Esophagus muscularis mucosa (tissue), 4 donors: Measurements from ENCODE around the gene FBXW8. TPM values are rescaled to one million over a fixed set of nuclear protein-coding genes. Genes with fewer than 3 reads are reported as not detected.

ENCODE experiments used
- DNase-seq: peaks from one replicate; pipeline ENCODE4 v3.0.0-alpha.2; 2017; ENCODE audit errors: extremely low spot score
- H3K27ac ChIP-seq, 4 donors: fragments of 200-600 bp; sonication (generic); replicated peaks in 1 of 4; 1 replicate in 3 of 4; 2 replicates in 1 of 4; pipeline ENCODE4 v1.5.1; 2016 to 2019; ENCODE audit warnings: mild to moderate bottlenecking in 1 of 4
- H3K27me3 ChIP-seq, 4 donors: fragments of 200-600 bp; sonication (generic); one replicate each; pipeline versions ENCODE4 v1.5.1 to v1.6.0; 2016 to 2019
- H3K36me3 ChIP-seq, 4 donors: fragments of 200-600 bp; sonication (generic); one replicate each; pipeline ENCODE4 v1.5.1; 2016 to 2019
- H3K4me1 ChIP-seq, 4 donors: fragments of 200-600 bp; sonication (generic); one replicate each; pipeline ENCODE4 v1.5.1; 2016 to 2019
- H3K4me3 ChIP-seq, 4 donors: fragments of 200-600 bp; sonication (generic); 1 replicate in 2 of 4; 2 replicates in 2 of 4; pipeline ENCODE4 v1.5.1; 2016 to 2019; ENCODE audit warnings: mild to moderate bottlenecking in 4 of 4, moderate library complexity in 1 of 4
- H3K9me3 ChIP-seq, 4 donors: fragments of 200-600 bp; sonication (generic); 1 replicate in 3 of 4; 2 replicates in 1 of 4; pipeline ENCODE4 v1.5.1; 2016 to 2019
- EP300 ChIP-seq: sonication (generic); formaldehyde crosslinking; IDR thresholded peaks from one replicate; pipeline ENCODE4 v1.6.1; 2017; ENCODE audit warnings: antibody characterized with exemption
- POLR2A ChIP-seq: fragments of 450-650 bp; IDR thresholded peaks from one replicate; pipeline ENCODE4 v1.6.1; 2017; ENCODE audit warnings: antibody characterized with exemption, moderate library complexity, mild to moderate bottlenecking, low read depth
- POLR2AphosphoS5 ChIP-seq, 2 donors: sonication (generic); formaldehyde crosslinking; IDR thresholded peaks; one replicate each; pipeline ENCODE4 v1.6.1; 2017; ENCODE audit warnings: antibody characterized with exemption in 2 of 2
- WGBS: methylation state at CpG from one replicate; pipeline ENCODE4 v1.1.5; 2018; 5-methylcytosine and 5-hydroxymethylcytosine counted together
- intact Hi-C: fragments of 100-400 bp; cut with DNase I; formaldehyde crosslinking; loops from one replicate; pipeline ENCODE4 v1.15.1; 2023
- total RNA-seq, 4 donors: library from RNA; depleted of rRNA; stranded (reverse); fragments of >200 nt; gene quantifications; one replicate each; pipeline versions ENCODE4 v1.1.0 to v1.2.1, GENCODE V29; 2016
- TF ChIP-seq, protein P1 (sequence below), 3 experiments: fragments of 200-600 bp in 2 of 3; fragments of 450-650 bp in 1 of 3; sonication (generic) in 2 of 3; IDR thresholded peaks; one replicate each; pipeline ENCODE4 v1.5.1; 2017 to 2019; ENCODE audit warnings: antibody characterized with exemption in 3 of 3, mild to moderate bottlenecking in 2 of 3, moderate library complexity in 1 of 3

The FBXW8 gene
- total RNA-seq, 4 donors from 2014 or later, result 11.9 to 13.9 (median 13.3) TPM

DNA sequence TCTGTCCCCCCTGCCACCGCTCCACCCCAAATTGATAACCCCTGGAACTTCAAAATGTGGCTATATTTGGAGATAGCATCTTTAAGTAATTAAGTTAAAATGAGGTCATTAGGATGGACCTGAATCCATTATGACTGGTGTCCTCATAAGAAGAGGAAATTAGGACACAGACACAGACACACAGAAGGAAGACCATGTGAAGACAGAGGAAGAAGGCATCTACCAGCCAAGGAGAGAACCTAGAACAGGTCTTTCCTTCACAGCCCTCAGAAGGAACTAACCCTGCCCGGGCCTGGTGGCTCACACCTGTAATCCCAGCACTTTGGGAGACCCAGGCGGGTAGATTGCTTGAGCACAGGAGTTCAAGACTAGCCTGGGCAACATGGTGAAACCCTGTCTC, 25.9 kb upstream of the FBXW8 start:
- peaks cover 14 to 27% (median 26%) of the 10 kb centered on the region in 4 donors for H3K4me1 ChIP-seq
- TF ChIP-seq, protein P1, sequence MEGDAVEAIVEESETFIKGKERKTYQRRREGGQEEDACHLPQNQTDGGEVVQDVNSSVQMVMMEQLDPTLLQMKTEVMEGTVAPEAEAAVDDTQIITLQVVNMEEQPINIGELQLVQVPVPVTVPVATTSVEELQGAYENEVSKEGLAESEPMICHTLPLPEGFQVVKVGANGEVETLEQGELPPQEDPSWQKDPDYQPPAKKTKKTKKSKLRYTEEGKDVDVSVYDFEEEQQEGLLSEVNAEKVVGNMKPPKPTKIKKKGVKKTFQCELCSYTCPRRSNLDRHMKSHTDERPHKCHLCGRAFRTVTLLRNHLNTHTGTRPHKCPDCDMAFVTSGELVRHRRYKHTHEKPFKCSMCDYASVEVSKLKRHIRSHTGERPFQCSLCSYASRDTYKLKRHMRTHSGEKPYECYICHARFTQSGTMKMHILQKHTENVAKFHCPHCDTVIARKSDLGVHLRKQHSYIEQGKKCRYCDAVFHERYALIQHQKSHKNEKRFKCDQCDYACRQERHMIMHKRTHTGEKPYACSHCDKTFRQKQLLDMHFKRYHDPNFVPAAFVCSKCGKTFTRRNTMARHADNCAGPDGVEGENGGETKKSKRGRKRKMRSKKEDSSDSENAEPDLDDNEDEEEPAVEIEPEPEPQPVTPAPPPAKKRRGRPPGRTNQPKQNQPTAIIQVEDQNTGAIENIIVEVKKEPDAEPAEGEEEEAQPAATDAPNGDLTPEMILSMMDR (IDR thresholded peaks at IDR 0.05), result no peak
- TF ChIP-seq EP300, result no peak
- no peak for TF ChIP-seq POLR2A
- no peak for TF ChIP-seq POLR2AphosphoS5 (IDR thresholded peaks at IDR 0.05)
- H3K27ac ChIP-seq, result no peak overlapping the region
- no peak for DNase-seq
- no peaks in the 10 kb centered on the region for H3K9me3 ChIP-seq
- peaks cover 6 to 73% (median 25%) of the 10 kb centered on the region in 4 donors for H3K27me3 ChIP-seq
- no peaks in the 10 kb centered on the region for H3K36me3 ChIP-seq
- no peak overlapping the region for H3K4me3 ChIP-seq
- intact Hi-C loops, result no loop called here
- 100% methylated on average over 1 of the region's 3 CpGs for WGBS

DNA sequence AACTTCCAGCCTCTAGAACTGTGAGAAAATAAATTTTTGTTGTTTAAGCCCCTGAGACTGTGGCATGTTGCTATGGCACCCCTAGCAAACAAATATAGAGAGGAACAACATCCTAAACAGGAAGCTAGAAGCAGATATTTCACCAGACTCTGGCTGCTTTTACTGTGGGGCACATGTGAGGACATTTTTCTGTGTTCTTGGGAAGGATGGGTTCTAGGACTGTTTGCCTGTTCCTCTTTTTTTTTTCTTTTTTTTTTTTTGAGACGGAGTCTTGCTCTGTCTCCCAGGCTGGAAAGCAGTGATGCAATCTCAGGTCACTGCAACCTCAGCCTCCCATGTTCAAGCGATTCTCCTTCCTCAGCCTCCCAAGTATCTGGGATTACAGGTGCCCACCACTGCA, 25.3 kb upstream of the FBXW8 start:
- WGBS, result 69% methylated on average over 2 of the region's 2 CpGs
- Histone ChIP-seq H3K4me1 (peaks cover 9 to 21% (median 19%) of the 10 kb centered on the region in 4 donors), H3K36me3 (no peaks in the 10 kb centered on the region), H3K4me3 (no peak overlapping the region), H3K27ac (no peak overlapping the region), H3K27me3 (peaks cover 6 to 66% (median 19%) of the 10 kb centered on the region in 4 donors), H3K9me3 (peaks cover 0 to 4% (median 0%) of the 10 kb centered on the region in 4 donors)
- TF ChIP-seq, protein P1 (IDR thresholded peaks at IDR 0.05), result no peak
- TF ChIP-seq EP300, result no peak
- DNase-seq, result no peak
- intact Hi-C loops, result no loop called here

DNA sequence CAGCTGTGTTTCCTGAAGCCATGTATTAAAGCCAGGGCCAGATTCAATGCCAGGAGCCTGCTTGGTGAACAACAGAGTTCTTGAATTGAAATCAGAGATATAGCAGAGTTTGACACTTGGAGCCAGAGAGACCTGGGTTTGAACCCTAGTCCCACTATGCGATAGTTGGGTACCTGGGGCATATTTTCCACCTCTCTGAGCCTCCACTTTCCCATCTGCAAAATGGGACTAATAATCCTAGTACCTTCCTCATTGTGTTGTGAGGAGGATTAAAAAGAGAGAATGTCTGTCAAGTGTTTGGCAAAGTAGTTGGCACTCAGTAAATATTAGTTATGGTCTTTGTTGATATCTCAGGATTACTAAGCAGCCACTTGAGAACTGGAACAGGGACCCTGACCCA, 23.5 kb upstream of the FBXW8 start:
- no peak overlapping the region for H3K4me3 ChIP-seq
- 85% methylated on average over 1 of the region's 1 CpG for WGBS
- DNase-seq, result no peak
- no peak overlapping the region for H3K27ac ChIP-seq
- TF ChIP-seq, protein P1 (IDR thresholded peaks at IDR 0.05), result no peak
- TF ChIP-seq EP300 (no peak), POLR2AphosphoS5 (IDR thresholded peaks at IDR 0.05) (no peak), POLR2A (no peak)
- H3K4me1 ChIP-seq, result peaks cover 0 to 4% (median 3%) of the 10 kb centered on the region in 4 donors
- H3K9me3 ChIP-seq, result peaks cover 0 to 5% (median 0%) of the 10 kb centered on the region in 4 donors
- no peaks in the 10 kb centered on the region for H3K36me3 ChIP-seq
- H3K27me3 ChIP-seq, result peaks cover 0 to 49% (median 8%) of the 10 kb centered on the region in 4 donors
- intact Hi-C loops, result no loop called here

DNA sequence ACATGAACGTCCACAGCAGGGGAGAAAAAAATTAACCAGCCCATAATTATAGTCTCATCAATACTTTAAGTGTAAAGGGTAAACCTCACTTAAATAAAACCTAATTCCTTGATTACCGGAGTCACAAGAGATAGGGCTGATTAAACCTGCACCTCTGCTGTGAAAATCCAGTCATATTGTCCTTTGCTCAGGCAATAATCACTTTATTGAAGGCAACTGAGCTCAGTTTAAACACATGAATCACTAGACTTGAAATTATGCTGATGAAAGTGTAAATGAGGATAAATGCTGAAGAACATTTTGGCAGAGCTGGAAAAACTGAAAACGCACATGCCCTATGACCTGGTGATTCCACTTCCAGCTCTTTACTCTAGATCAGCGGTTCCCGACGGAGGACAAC, 22.9 kb upstream of the FBXW8 start:
- intact Hi-C loops, result no loop called here

More for the DNA sequence above, 22.9 kb upstream of the FBXW8 start:
- TF ChIP-seq, protein P1 (IDR thresholded peaks at IDR 0.05), result no peak
- no peak for TF ChIP-seq POLR2AphosphoS5 (IDR thresholded peaks at IDR 0.05)
- no peak for TF ChIP-seq EP300
- TF ChIP-seq POLR2A, result no peak
- Histone ChIP-seq H3K27me3 (peaks cover 0 to 42% (median 2%) of the 10 kb centered on the region in 4 donors), H3K27ac (no peak overlapping the region), H3K4me3 (no peak overlapping the region), H3K4me1 (no peaks in the 10 kb centered on the region), H3K36me3 (no peaks in the 10 kb centered on the region), H3K9me3 (peaks cover 0 to 5% (median 0%) of the 10 kb centered on the region in 4 donors)
- WGBS, result 78% methylated on average over 6 of the region's 6 CpGs
- no peak for DNase-seq
